RKO (cell line): ENCODE results near the gene DBF4B.

ENCODE experiments used
- DNase-seq: peaks from one replicate; pipeline ENCODE4 v3.0.0-alpha.2; 2016; ENCODE audit warnings: low spot score

The DBF4B gene

DNA sequence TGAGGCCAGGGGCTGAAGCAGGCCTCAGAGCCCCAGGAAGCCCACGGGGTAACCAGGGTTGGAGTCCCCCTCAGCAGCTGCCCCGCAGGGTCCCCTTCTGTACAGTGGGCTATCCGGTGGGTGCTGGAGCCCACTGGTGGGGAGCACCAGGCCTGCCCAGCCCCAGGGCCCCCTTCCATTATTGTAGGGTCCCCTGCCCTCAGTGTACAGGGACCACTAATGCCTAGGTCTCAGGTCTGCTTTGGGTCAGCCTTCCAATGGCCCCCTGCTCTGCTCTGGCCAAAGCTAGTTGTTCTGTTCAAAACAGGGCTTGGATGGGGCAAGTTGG lies 51.4 kb downstream of the DBF4B start:
- DNase-seq = no peak

- DNase-seq = no peak
These were observed 52.2 kb downstream of the DBF4B start for GRCh38 chr17:44760474-44761308.

GRCh38 chr17:44761932-44762810 lies 53.7 kb downstream of the DBF4B start:
- no peak for DNase-seq

- DNase-seq = no peak
These were observed 54.7 kb downstream of the DBF4B start for GRCh38 chr17:44763170-44763569.

- no peak for DNase-seq
These were observed 57.5 kb downstream of the DBF4B start for GRCh38 chr17:44765965-44766364.

GRCh38 chr17:44766409-44767038 lies 58.1 kb downstream of the DBF4B start:
- no peak for DNase-seq

GRCh38 chr17:44767493-44767892 lies 59.0 kb downstream of the DBF4B start:
- DNase-seq = no peak

- no peak for DNase-seq
These were observed 60.2 kb downstream of the DBF4B start for GRCh38 chr17:44768505-44769142.

- no peak for DNase-seq
These were observed 60.8 kb downstream of the DBF4B start for GRCh38 chr17:44769230-44769629.

- DNase-seq = no peak
These were observed 61.2 kb downstream of the DBF4B start for GRCh38 chr17:44769647-44770084.

DNA sequence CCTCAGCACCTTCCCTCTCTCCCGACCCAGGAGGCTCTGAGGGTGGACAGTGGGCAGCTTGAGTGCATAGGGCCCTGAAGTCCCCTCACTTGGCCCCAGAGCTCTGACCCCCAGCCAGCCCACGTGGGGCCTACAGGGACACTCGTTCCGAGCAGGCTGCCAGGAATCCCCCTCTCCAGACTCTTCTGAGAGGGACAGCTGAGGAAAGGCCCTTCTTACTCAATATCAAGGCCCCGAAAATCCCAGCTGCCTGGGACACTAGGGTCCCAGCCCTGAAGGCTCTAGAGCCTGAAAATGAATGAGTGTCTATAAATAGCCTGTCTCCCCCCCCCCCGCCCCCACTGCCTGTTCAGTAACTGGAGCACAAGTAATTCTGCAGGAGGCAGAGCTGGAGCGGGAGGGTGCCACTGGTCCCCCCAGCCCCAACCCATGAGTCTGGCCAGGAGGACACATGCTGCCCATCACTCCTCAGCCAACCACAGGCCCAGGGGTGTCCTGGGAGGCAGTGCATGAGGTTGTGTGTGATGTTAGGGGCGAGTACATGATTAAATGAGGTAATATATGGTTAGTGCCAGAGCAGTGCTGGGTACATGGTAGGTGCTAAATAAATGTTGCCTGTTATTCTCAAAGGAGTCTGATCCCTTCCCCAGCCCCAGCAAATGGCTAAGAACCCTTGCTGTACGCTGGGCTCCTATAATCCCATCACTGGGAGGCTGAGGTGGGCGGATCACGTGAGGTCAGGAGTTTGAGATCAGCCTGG lies 61.9 kb downstream of the DBF4B start:
- DNase-seq = no peak

DNA sequence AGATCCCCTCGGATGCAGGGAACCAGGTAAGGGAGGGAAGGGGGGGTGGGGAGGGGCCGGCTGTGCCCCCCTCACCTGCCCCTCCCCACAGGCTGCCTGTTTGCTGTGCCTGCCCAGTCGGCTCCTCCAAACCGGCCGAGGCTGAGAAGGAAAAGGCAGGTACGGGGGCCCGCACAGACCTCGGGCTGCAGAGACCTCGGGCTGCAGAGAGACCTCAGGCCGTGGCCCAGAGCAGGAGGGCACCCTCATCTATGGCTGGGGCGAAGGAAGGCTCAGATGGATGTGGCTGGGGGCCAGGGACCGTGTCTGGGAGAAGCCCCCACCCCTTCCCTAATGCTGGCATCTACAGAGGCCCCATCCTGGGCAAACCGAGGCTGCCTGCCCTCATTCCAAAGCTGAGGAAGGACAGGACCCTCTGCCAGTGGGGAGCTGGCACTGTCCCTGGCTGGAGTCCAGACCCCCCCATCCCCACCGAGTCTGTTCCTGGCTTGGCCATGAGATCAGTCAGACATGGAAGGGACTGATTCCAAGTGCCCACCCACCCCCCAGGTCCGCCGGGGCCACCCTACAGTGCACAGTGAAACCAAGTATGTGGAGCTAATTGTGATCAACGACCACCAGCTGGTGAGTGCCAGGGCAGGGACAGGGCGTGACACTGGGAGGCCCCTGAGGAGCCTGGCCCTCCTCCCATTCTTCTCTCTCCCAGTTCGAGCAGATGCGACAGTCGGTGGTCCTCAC lies 64.0 kb downstream of the DBF4B start:
- DNase-seq = no peak

GRCh38 chr17:44773140-44773539 lies 64.7 kb downstream of the DBF4B start:
- DNase-seq = no peak

- DNase-seq = peak; percentile 87
These were observed 66.0 kb downstream of the DBF4B start for GRCh38 chr17:44774271-44775135.

GRCh38 chr17:44775136-44775837 lies 66.8 kb downstream of the DBF4B start:
- DNase-seq = peak; percentile 98

DNA sequence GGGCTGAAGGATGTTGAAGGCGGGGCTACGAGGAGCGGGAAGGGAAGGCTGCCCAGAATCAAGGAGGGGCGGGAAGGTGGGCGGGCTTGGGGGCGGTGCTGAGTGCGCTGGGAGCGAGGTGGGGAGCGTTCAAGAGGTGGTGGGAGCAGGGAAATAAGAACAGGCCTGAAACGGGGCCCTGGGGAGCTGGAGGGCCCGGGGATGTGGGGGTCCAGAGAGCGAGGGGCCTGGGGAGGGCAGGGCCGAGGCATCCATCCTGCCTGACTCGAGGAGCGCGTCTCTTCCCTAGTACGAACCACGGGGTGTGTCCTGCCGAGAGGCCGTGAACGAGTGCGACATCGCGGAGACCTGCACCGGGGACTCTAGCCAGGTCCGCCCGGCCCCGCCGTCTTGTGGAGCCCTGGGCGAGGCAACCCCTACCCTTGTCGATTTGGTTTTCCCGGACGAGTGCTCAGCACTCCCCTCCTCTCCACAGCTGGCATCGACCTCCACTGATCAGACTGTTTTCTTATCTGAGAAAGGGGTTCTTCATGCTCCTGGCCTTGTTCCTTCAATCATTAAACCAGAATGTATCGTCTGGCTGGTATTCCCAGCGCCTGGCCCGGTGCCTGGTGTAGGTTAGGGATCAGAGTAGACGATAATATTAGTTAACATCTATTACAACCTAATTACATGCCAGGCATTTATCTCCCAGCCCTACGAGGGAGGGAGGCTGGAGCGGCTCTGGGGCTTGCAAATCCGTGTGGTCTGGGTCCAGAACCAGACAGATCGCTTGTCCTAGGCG lies 67.6 kb downstream of the DBF4B start:
- DNase-seq = peak; percentile 47

GRCh38 chr17:44776628-44777393 lies 68.3 kb downstream of the DBF4B start:
- DNase-seq = no peak
